ENCODE results near the gene USP19. TPM values are rescaled to one million over a fixed set of nuclear protein-coding genes. Genes with fewer than 3 reads are reported as not detected.

The USP19 gene
- total RNA-seq, 1 donor from 2014 or later: 62.6 TPM

GRCh38 chr3:49163609-49164008, 43.0 kb upstream of the USP19 start:
- Histone ChIP-seq H3K27me3 (ENCODE audit: control insufficient read depth, insufficient read depth, low read length) (no peaks in the 10 kb centered on the region), H3K36me3 (ENCODE audit: control insufficient read depth, insufficient read depth, low read length) (peaks cover 4% of the 10 kb centered on the region), H3K4me3 (ENCODE audit: low read depth, low read length) (no peak overlapping the region)
- no peak for TF ChIP-seq CTCF (IDR thresholded peaks at IDR 0.05; ENCODE audit: insufficient read depth, low read length, poor library complexity, severe bottlenecking)
- DNase-seq (ENCODE audit: low read depth): no peak

- no peak overlapping the region for H3K4me3 ChIP-seq (ENCODE audit: low read depth, low read length)
- peaks cover 4% of the 10 kb centered on the region for H3K36me3 ChIP-seq (ENCODE audit: control insufficient read depth, insufficient read depth, low read length)
- TF ChIP-seq CTCF (IDR thresholded peaks at IDR 0.05; ENCODE audit: insufficient read depth, low read length, poor library complexity, severe bottlenecking): no peak
- no peaks in the 10 kb centered on the region for H3K27me3 ChIP-seq (ENCODE audit: control insufficient read depth, insufficient read depth, low read length)
- no peak for DNase-seq (ENCODE audit: low read depth)
These were observed 42.3 kb upstream of the USP19 start for GRCh38 chr3:49162751-49163419.

GRCh38 chr3:49161808-49162530, 41.3 kb upstream of the USP19 start:
- Histone ChIP-seq H3K4me3 (ENCODE audit: low read depth, low read length) (no peak overlapping the region), H3K36me3 (ENCODE audit: control insufficient read depth, insufficient read depth, low read length) (peaks cover 4% of the 10 kb centered on the region), H3K27me3 (ENCODE audit: control insufficient read depth, insufficient read depth, low read length) (no peaks in the 10 kb centered on the region)
- no peak for TF ChIP-seq CTCF (IDR thresholded peaks at IDR 0.05; ENCODE audit: insufficient read depth, low read length, poor library complexity, severe bottlenecking)
- no peak for DNase-seq (ENCODE audit: low read depth)

GRCh38 chr3:49161197-49161596, 40.6 kb upstream of the USP19 start:
- TF ChIP-seq CTCF (IDR thresholded peaks at IDR 0.05; ENCODE audit: insufficient read depth, low read length, poor library complexity, severe bottlenecking): no peak
- DNase-seq (ENCODE audit: low read depth): no peak
- Histone ChIP-seq H3K27me3 (ENCODE audit: control insufficient read depth, insufficient read depth, low read length) (no peaks in the 10 kb centered on the region), H3K4me3 (ENCODE audit: low read depth, low read length) (no peak overlapping the region), H3K36me3 (ENCODE audit: control insufficient read depth, insufficient read depth, low read length) (peaks cover 4% of the 10 kb centered on the region)

GRCh38 chr3:49158792-49159191, 38.2 kb upstream of the USP19 start:
- Histone ChIP-seq H3K27me3 (ENCODE audit: control insufficient read depth, insufficient read depth, low read length) (no peaks in the 10 kb centered on the region), H3K4me3 (ENCODE audit: low read depth, low read length) (no peak overlapping the region), H3K36me3 (ENCODE audit: control insufficient read depth, insufficient read depth, low read length) (peaks cover 4% of the 10 kb centered on the region)
- TF ChIP-seq CTCF (IDR thresholded peaks at IDR 0.05; ENCODE audit: insufficient read depth, low read length, poor library complexity, severe bottlenecking): no peak
- DNase-seq (ENCODE audit: low read depth): peak; percentile 41

Data from kidney epithelial cell (primary cell).